ENCODE results near the gene CCL4. TPM values are rescaled to one million over a fixed set of nuclear protein-coding genes. Genes with fewer than 3 reads are reported as not detected.

Gene CCL4
- polyA plus RNA-seq, 1 donor from 2014 or later, result not detected

DNA sequence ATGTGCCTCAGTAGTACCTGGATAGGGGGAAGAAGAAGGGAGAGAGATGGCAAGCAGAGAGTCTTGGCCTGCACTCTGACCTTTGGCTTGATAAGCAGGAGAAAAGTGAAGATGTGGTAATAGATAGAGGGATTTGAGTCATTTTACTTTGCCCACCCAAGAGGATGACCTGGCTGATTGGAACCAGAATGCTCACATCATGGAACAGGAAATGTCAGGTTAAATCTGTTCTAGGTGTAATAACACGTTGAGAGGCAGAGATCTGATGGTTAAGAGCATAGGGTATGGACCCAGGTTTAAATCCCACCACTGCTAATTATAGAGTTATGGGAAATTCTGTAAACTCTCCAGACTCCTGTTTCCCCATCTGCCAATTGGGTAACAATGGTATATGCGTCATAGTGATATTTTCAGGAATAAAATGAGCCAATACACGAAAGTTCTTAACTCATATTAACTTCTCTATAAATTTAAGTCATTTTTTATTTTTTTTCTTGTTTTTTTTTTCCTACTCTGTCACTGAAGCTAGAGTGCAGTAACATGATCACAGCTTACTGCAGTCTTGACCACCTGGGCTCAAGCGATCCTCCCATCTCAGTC is 47.6 kb upstream of the CCL4 start:
- no peak for TF ChIP-seq SMC3 (conservative IDR thresholded peaks at IDR 0.05; ENCODE audit: poor library complexity)
- no peak for TF ChIP-seq MXI1 (conservative IDR thresholded peaks at IDR 0.05; ENCODE audit: poor library complexity, severe bottlenecking)
- no peak for TF ChIP-seq EP300 (conservative IDR thresholded peaks at IDR 0.05; ENCODE audit: poor library complexity, severe bottlenecking)
- no peak for TF ChIP-seq RAD21 (conservative IDR thresholded peaks at IDR 0.05)
- TF ChIP-seq, protein P1, sequence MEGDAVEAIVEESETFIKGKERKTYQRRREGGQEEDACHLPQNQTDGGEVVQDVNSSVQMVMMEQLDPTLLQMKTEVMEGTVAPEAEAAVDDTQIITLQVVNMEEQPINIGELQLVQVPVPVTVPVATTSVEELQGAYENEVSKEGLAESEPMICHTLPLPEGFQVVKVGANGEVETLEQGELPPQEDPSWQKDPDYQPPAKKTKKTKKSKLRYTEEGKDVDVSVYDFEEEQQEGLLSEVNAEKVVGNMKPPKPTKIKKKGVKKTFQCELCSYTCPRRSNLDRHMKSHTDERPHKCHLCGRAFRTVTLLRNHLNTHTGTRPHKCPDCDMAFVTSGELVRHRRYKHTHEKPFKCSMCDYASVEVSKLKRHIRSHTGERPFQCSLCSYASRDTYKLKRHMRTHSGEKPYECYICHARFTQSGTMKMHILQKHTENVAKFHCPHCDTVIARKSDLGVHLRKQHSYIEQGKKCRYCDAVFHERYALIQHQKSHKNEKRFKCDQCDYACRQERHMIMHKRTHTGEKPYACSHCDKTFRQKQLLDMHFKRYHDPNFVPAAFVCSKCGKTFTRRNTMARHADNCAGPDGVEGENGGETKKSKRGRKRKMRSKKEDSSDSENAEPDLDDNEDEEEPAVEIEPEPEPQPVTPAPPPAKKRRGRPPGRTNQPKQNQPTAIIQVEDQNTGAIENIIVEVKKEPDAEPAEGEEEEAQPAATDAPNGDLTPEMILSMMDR (IDR thresholded peaks at IDR 0.05; ENCODE audit: poor library complexity, severe bottlenecking), result no peak
- no peak for TF ChIP-seq POLR2AphosphoS5 (IDR thresholded peaks at IDR 0.05)
- TF ChIP-seq, protein P2, sequence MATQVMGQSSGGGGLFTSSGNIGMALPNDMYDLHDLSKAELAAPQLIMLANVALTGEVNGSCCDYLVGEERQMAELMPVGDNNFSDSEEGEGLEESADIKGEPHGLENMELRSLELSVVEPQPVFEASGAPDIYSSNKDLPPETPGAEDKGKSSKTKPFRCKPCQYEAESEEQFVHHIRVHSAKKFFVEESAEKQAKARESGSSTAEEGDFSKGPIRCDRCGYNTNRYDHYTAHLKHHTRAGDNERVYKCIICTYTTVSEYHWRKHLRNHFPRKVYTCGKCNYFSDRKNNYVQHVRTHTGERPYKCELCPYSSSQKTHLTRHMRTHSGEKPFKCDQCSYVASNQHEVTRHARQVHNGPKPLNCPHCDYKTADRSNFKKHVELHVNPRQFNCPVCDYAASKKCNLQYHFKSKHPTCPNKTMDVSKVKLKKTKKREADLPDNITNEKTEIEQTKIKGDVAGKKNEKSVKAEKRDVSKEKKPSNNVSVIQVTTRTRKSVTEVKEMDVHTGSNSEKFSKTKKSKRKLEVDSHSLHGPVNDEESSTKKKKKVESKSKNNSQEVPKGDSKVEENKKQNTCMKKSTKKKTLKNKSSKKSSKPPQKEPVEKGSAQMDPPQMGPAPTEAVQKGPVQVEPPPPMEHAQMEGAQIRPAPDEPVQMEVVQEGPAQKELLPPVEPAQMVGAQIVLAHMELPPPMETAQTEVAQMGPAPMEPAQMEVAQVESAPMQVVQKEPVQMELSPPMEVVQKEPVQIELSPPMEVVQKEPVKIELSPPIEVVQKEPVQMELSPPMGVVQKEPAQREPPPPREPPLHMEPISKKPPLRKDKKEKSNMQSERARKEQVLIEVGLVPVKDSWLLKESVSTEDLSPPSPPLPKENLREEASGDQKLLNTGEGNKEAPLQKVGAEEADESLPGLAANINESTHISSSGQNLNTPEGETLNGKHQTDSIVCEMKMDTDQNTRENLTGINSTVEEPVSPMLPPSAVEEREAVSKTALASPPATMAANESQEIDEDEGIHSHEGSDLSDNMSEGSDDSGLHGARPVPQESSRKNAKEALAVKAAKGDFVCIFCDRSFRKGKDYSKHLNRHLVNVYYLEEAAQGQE (IDR thresholded peaks at IDR 0.05; ENCODE audit: borderline replicate concordance), result no peak
- TF ChIP-seq TAF1 (IDR thresholded peaks at IDR 0.05; ENCODE audit: low read depth), result no peak
- TF ChIP-seq EZH2 (IDR thresholded peaks at IDR 0.05; ENCODE audit: borderline replicate concordance, insufficient read depth, low read length, poor library complexity, severe bottlenecking), result no peak
- no peaks in the 10 kb centered on the region for H3F3A ChIP-seq (ENCODE audit: insufficient read depth, low read length, poor library complexity, severe bottlenecking)
- no peak overlapping the region for H3K27ac ChIP-seq (ENCODE audit: low read length)
- no peaks in the 10 kb centered on the region for H4K20me1 ChIP-seq (ENCODE audit: insufficient read depth)
- H3K27me3 ChIP-seq (ENCODE audit: insufficient read depth, low read depth, low read length), result no peaks in the 10 kb centered on the region
- no peak overlapping the region for H3K9ac ChIP-seq (ENCODE audit: low read length)
- H3K4me2 ChIP-seq (ENCODE audit: low read length), result no peak overlapping the region
- no peaks in the 10 kb centered on the region for H3K9me3 ChIP-seq (ENCODE audit: low read length)
- H3K79me2 ChIP-seq (replicated peaks; ENCODE audit: insufficient read depth, low read length), result no peaks in the 10 kb centered on the region
- H3K4me3 ChIP-seq (ENCODE audit: low read length), result no peak overlapping the region
- H3K36me3 ChIP-seq (ENCODE audit: insufficient read depth, low read length), result no peaks in the 10 kb centered on the region
- H2AFZ ChIP-seq (ENCODE audit: low read depth, low read length), result no peak overlapping the region
- no peaks in the 10 kb centered on the region for H3K9me2 ChIP-seq (ENCODE audit: insufficient read depth, low read length)

DNA sequence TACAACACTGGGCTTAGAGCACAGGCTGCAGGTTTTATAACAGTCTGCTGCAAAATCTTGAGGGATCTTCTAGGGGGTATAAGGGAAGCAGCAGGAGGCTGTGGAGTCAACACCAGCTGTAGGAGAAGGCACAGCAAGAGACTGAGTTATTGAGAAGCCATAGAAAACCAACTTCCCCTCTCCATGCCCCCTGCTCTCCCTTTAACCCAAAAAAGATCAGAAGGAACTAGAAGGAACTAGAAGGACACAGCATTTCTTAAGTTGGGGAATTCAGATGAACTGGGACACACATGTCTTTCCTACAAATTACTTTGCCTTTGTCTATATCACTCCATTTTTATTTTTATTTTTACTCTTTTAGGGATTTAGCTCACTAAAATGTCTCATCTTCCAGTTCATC is 45.7 kb upstream of the CCL4 start:
- no peaks in the 10 kb centered on the region for H3K36me3 ChIP-seq (ENCODE audit: insufficient read depth, low read length)
- no peak overlapping the region for H3K4me2 ChIP-seq (ENCODE audit: low read length)
- H2AFZ ChIP-seq (ENCODE audit: low read depth, low read length), result no peak overlapping the region
- H3K9me3 ChIP-seq (ENCODE audit: low read length), result no peaks in the 10 kb centered on the region
- no peaks in the 10 kb centered on the region for H3K79me2 ChIP-seq (replicated peaks; ENCODE audit: insufficient read depth, low read length)
- TF ChIP-seq, protein P2 (IDR thresholded peaks at IDR 0.05; ENCODE audit: borderline replicate concordance), result no peak
- TF ChIP-seq RAD21 (conservative IDR thresholded peaks at IDR 0.05) (no peak), SMC3 (conservative IDR thresholded peaks at IDR 0.05; ENCODE audit: poor library complexity) (no peak), TAF1 (IDR thresholded peaks at IDR 0.05; ENCODE audit: low read depth) (no peak), EP300 (conservative IDR thresholded peaks at IDR 0.05; ENCODE audit: poor library complexity, severe bottlenecking) (no peak), MXI1 (conservative IDR thresholded peaks at IDR 0.05; ENCODE audit: poor library complexity, severe bottlenecking) (no peak), EZH2 (IDR thresholded peaks at IDR 0.05; ENCODE audit: borderline replicate concordance, insufficient read depth, low read length, poor library complexity, severe bottlenecking) (no peak), POLR2AphosphoS5 (IDR thresholded peaks at IDR 0.05) (no peak)
- TF ChIP-seq, protein P1 (IDR thresholded peaks at IDR 0.05; ENCODE audit: poor library complexity, severe bottlenecking), result no peak
- H3F3A ChIP-seq (ENCODE audit: insufficient read depth, low read length, poor library complexity, severe bottlenecking), result no peaks in the 10 kb centered on the region
- no peak overlapping the region for H3K4me3 ChIP-seq (ENCODE audit: low read length)
- no peaks in the 10 kb centered on the region for H3K9me2 ChIP-seq (ENCODE audit: insufficient read depth, low read length)
- H4K20me1 ChIP-seq (ENCODE audit: insufficient read depth), result no peaks in the 10 kb centered on the region
- no peak overlapping the region for H3K27ac ChIP-seq (ENCODE audit: low read length)
- no peaks in the 10 kb centered on the region for H3K27me3 ChIP-seq (ENCODE audit: insufficient read depth, low read depth, low read length)
- H3K9ac ChIP-seq (ENCODE audit: low read length), result no peak overlapping the region

Data from neural cell (in vitro differentiated cells).